Measurements from ENCODE around the gene DPH5. TPM values are rescaled to one million over a fixed set of nuclear protein-coding genes. Genes with fewer than 3 reads are reported as not detected.

Gene DPH5
- total and polyA plus RNA-seq, 2 donors (not counting 1 experiment from before 2014, with no cell fraction given) = 33.0 to 42.5 TPM

DNA sequence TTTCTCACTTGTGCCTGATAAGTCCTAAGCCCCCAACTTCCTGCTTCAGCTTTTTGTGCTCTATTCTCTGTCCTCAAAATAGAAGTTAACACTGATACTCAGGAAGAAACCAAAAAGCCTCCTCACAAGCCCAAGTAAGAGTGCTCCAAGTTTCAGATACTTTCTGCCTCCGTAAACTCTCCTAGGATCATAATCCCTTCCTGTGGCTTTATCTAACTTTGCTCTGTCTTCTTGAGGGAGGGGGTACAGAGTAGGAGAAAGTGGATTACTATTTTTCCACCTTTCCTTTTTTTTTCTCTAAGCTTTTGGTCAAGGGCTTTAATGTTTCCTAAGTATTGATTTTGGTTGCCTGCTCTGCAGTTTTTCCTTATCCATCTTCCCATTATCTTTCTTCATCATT, 54.6 kb downstream of the DPH5 start:
- Histone ChIP-seq H3K4me1 (ENCODE audit: control insufficient read depth in 2 of 2, insufficient read depth in 2 of 2, low read length in 2 of 2) (peaks cover 15 to 18% of the 10 kb centered on the region in 2 donors), H3K9ac (ENCODE audit: low read length) (no peak overlapping the region), H3K27ac (ENCODE audit: low read length in 2 of 2) (peak overlapping the region in 1 of 2 donors; percentile 14), H3K4me2 (replicated peaks; ENCODE audit: low read depth, low read length, poor library complexity, severe bottlenecking) (no peak overlapping the region), H3K36me3 (replicated peaks in 1 of 2; ENCODE audit: control extremely low read depth in 1 of 2, control insufficient read depth in 1 of 2, extremely low read depth in 1 of 2, insufficient read depth in 2 of 2, low read length in 1 of 2) (peaks cover 7 to 23% of the 10 kb centered on the region in 2 experiments), H4K20me1 (ENCODE audit: control insufficient read depth, insufficient read depth, low read length, poor library complexity, severe bottlenecking) (no peaks in the 10 kb centered on the region), H3K4me3 (ENCODE audit: control extremely low read depth in 1 of 5, extremely low read depth in 1 of 5, insufficient read depth in 1 of 5, low read depth in 2 of 5, low read length in 4 of 5) (no peak overlapping the region), H2AFZ (ENCODE audit: insufficient read depth, low read depth, low read length, poor library complexity, severe bottlenecking) (no peak overlapping the region), H3K9me3 (ENCODE audit: control extremely low read depth in 1 of 3, control insufficient read depth in 2 of 3, insufficient read depth in 1 of 3, low read length in 2 of 3) (no peaks in the 10 kb centered on the region), H3K27me3 (replicated peaks in 1 of 4; ENCODE audit: control extremely low read depth in 1 of 4, control insufficient read depth in 3 of 4, insufficient read depth in 4 of 4, low read length in 3 of 4) (no peaks in the 10 kb centered on the region), H3K79me2 (ENCODE audit: control insufficient read depth, insufficient read depth, low read length) (no peaks in the 10 kb centered on the region)
- CTCF ChIA-PET = no interaction called here
- peaks cover 20% of the 10 kb centered on the region for H3K4me1 Mint-ChIP-seq
- H3K4me3 Mint-ChIP-seq = no peak overlapping the region
- POLR2A ChIA-PET = no interaction called here
- H3K27me3 Mint-ChIP-seq = no peaks in the 10 kb centered on the region
- intact Hi-C loops (cut with micrococcal nuclease) = loop anchor here (5.0 kb wide), 2 partner anchors 36 to 39 kb away; no protein-coding TSS in a partner anchor
- ATAC-seq (ENCODE audit: low read depth) = no peak
- TF ChIP-seq EZH2 (IDR thresholded peaks at IDR 0.05; ENCODE audit: borderline replicate concordance, insufficient read depth, low read depth, low read length, poor library complexity, severe bottlenecking) = no peak
- TF ChIP-seq, protein P1, sequence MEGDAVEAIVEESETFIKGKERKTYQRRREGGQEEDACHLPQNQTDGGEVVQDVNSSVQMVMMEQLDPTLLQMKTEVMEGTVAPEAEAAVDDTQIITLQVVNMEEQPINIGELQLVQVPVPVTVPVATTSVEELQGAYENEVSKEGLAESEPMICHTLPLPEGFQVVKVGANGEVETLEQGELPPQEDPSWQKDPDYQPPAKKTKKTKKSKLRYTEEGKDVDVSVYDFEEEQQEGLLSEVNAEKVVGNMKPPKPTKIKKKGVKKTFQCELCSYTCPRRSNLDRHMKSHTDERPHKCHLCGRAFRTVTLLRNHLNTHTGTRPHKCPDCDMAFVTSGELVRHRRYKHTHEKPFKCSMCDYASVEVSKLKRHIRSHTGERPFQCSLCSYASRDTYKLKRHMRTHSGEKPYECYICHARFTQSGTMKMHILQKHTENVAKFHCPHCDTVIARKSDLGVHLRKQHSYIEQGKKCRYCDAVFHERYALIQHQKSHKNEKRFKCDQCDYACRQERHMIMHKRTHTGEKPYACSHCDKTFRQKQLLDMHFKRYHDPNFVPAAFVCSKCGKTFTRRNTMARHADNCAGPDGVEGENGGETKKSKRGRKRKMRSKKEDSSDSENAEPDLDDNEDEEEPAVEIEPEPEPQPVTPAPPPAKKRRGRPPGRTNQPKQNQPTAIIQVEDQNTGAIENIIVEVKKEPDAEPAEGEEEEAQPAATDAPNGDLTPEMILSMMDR (IDR thresholded peaks at IDR 0.05) = no peak
- no peaks in the 10 kb centered on the region for H3K9me3 Mint-ChIP-seq (ENCODE audit: insufficient read depth)
- DNase-seq = no peak
- WGBS (ENCODE audit: insufficient coverage) = no CpG with 5 or more reads among the region's 1 CpG
- H3K27ac Mint-ChIP-seq = no peak overlapping the region

DNA sequence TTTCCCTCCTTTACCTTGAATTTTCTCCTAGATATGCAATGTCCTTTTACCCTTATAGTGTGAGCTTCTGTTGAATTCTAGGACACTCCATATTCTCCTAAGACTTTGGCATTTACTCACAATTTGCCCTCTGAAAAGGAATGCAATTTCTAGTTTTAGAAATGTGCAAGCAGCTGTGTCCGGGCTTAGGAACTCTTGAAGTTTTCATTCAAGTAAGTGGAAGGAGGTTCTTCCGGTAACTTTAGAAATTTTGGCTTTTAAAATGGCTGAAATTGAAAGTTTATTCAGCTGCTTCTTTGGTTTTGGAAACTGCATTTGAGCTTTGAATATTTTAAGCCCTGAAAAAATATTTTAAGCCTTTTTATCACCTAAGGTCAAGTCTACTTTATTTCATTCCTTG, 56.3 kb downstream of the DPH5 start:
- H3K4me1 Mint-ChIP-seq = peaks cover 20% of the 10 kb centered on the region

More for the DNA sequence above, 56.3 kb downstream of the DPH5 start:
- DNase-seq = no peak
- H3K9ac ChIP-seq (ENCODE audit: low read length) = no peak overlapping the region
- H3K9me3 ChIP-seq (ENCODE audit: control extremely low read depth in 1 of 3, control insufficient read depth in 2 of 3, insufficient read depth in 1 of 3, low read length in 2 of 3) = no peaks in the 10 kb centered on the region
- ChIA-PET CTCF (interaction anchor here (0.6 to 0.7 kb wide), 3 partner anchors 224 to 483 kb away, joined by 3 to 4 read pairs (median 3); no protein-coding TSS in a partner anchor), POLR2A (no interaction called here)
- no peaks in the 10 kb centered on the region for H3K27me3 ChIP-seq (replicated peaks in 1 of 4; ENCODE audit: control extremely low read depth in 1 of 4, control insufficient read depth in 3 of 4, insufficient read depth in 4 of 4, low read length in 3 of 4)
- WGBS (ENCODE audit: insufficient coverage) = 100% methylated on average over 1 of the region's 2 CpGs
- ATAC-seq (ENCODE audit: low read depth) = no peak
- H3K79me2 ChIP-seq (ENCODE audit: control insufficient read depth, insufficient read depth, low read length) = no peaks in the 10 kb centered on the region
- H2AFZ ChIP-seq (ENCODE audit: insufficient read depth, low read depth, low read length, poor library complexity, severe bottlenecking) = no peak overlapping the region
- H4K20me1 ChIP-seq (ENCODE audit: control insufficient read depth, insufficient read depth, low read length, poor library complexity, severe bottlenecking) = no peaks in the 10 kb centered on the region
- Mint-ChIP-seq H3K4me3 (no peak overlapping the region), H3K27me3 (no peaks in the 10 kb centered on the region), H3K9me3 (ENCODE audit: insufficient read depth) (no peaks in the 10 kb centered on the region), H3K27ac (no peak overlapping the region)
- no peak for TF ChIP-seq EZH2 (IDR thresholded peaks at IDR 0.05; ENCODE audit: borderline replicate concordance, insufficient read depth, low read depth, low read length, poor library complexity, severe bottlenecking)
- TF ChIP-seq, protein P1 (IDR thresholded peaks at IDR 0.05) = no peak
- H3K4me1 ChIP-seq (ENCODE audit: control insufficient read depth in 2 of 2, insufficient read depth in 2 of 2, low read length in 2 of 2) = peaks cover 15 to 18% of the 10 kb centered on the region in 2 donors
- H3K4me3 ChIP-seq (ENCODE audit: control extremely low read depth in 1 of 5, extremely low read depth in 1 of 5, insufficient read depth in 1 of 5, low read depth in 2 of 5, low read length in 4 of 5) = no peak overlapping the region
- H3K27ac ChIP-seq (ENCODE audit: low read length in 2 of 2) = no peak overlapping the region
- intact Hi-C loops (cut with micrococcal nuclease) = no loop called here
- peaks cover 15 to 29% of the 10 kb centered on the region in 2 experiments for H3K36me3 ChIP-seq (replicated peaks in 1 of 2; ENCODE audit: control extremely low read depth in 1 of 2, control insufficient read depth in 1 of 2, extremely low read depth in 1 of 2, insufficient read depth in 2 of 2, low read length in 1 of 2)
- H3K4me2 ChIP-seq (replicated peaks; ENCODE audit: low read depth, low read length, poor library complexity, severe bottlenecking) = no peak overlapping the region
